Measurements from ENCODE around the gene NSDHL.

The NSDHL gene

GRCh38 chrX:152892499-152892898 is 61.6 kb downstream of the NSDHL start:
- peak in 1 of 10 donors; percentile 60 for DNase-seq
- intact Hi-C loops (cut with DNase I) = no loop called here

- peak in 2 of 10 donors; percentile 42 to 71 for DNase-seq
- intact Hi-C loops (cut with DNase I) = no loop called here
These were observed 62.4 kb downstream of the NSDHL start for GRCh38 chrX:152892999-152893891.

GRCh38 chrX:152893980-152894610 is 63.2 kb downstream of the NSDHL start:
- intact Hi-C loops (cut with DNase I) = no loop called here
- peak in 2 of 10 donors; percentile 56 to 61 for DNase-seq

- intact Hi-C loops (cut with DNase I) = no loop called here
- peak in 3 of 10 donors; percentile 26 to 63 (median 48) for DNase-seq
These were observed 64.3 kb downstream of the NSDHL start for GRCh38 chrX:152895121-152895520.

GRCh38 chrX:152895724-152896420 is 65.0 kb downstream of the NSDHL start:
- intact Hi-C loops (cut with DNase I) = no loop called here
- DNase-seq = peak in 2 of 10 donors; percentile 43 to 71

- intact Hi-C loops (cut with DNase I) = no loop called here
- peak in 2 of 10 donors; percentile 15 to 51 for DNase-seq
These were observed 65.6 kb downstream of the NSDHL start for GRCh38 chrX:152896450-152896849.

GRCh38 chrX:152897222-152898131 is 66.6 kb downstream of the NSDHL start, which contains the start of gene ZNF185:
TSS of gene ZNF185 (plus strand) at chrX:152898067. CDS start at chrX:152914490, 16,423 bp downstream.
- DNase-seq = peak in 2 of 10 donors; percentile 59 to 69
- intact Hi-C loops (cut with DNase I) = no loop called here

- DNase-seq = peak in 1 of 10 donors; percentile 14
- intact Hi-C loops (cut with DNase I) = no loop called here
These were observed 67.6 kb downstream of the NSDHL start for GRCh38 chrX:152898442-152898841.

- peak in 3 of 10 donors; percentile 61 to 78 (median 68) for DNase-seq
- intact Hi-C loops (cut with DNase I) = no loop called here
These were observed 68.4 kb downstream of the NSDHL start for GRCh38 chrX:152899111-152899873.

- intact Hi-C loops (cut with DNase I) = no loop called here
These were observed 69.2 kb downstream of the NSDHL start for GRCh38 chrX:152899874-152900719.

GRCh38 chrX:152900937-152901445 is 70.1 kb downstream of the NSDHL start:
- DNase-seq = peak in 3 of 10 donors; percentile 41 to 61 (median 45)
- intact Hi-C loops (cut with DNase I) = no loop called here

More at GRCh38 chrX:152899874-152900719, 69.2 kb downstream of the NSDHL start:
- DNase-seq = peak in 2 of 10 donors; percentile 39 to 63

GRCh38 chrX:152901816-152902501 is 71.1 kb downstream of the NSDHL start:
- DNase-seq = peak in 3 of 10 donors; percentile 54 to 67 (median 57)
- intact Hi-C loops (cut with DNase I) = no loop called here

- DNase-seq = peak in 3 of 10 donors; percentile 31 to 50 (median 35)
- intact Hi-C loops (cut with DNase I) = no loop called here
These were observed 71.6 kb downstream of the NSDHL start for GRCh38 chrX:152902502-152902820.

- intact Hi-C loops (cut with DNase I) = no loop called here
- DNase-seq = peak in 3 of 10 donors; percentile 32 to 70 (median 43)
These were observed 72.7 kb downstream of the NSDHL start for GRCh38 chrX:152903589-152903988.

- peak in 7 of 10 donors; percentile 36 to 82 (median 56) for DNase-seq
- intact Hi-C loops (cut with DNase I) = no loop called here
These were observed 73.6 kb downstream of the NSDHL start for GRCh38 chrX:152904151-152905080.

- intact Hi-C loops (cut with DNase I) = no loop called here
- DNase-seq = peak in 3 of 10 donors; percentile 15 to 58 (median 41)
These were observed 74.2 kb downstream of the NSDHL start for GRCh38 chrX:152905081-152905420.

Measured in posterior cingulate gyrus (tissue), 11 donors.